ENCODE results near the gene PDZD2.

DNA sequence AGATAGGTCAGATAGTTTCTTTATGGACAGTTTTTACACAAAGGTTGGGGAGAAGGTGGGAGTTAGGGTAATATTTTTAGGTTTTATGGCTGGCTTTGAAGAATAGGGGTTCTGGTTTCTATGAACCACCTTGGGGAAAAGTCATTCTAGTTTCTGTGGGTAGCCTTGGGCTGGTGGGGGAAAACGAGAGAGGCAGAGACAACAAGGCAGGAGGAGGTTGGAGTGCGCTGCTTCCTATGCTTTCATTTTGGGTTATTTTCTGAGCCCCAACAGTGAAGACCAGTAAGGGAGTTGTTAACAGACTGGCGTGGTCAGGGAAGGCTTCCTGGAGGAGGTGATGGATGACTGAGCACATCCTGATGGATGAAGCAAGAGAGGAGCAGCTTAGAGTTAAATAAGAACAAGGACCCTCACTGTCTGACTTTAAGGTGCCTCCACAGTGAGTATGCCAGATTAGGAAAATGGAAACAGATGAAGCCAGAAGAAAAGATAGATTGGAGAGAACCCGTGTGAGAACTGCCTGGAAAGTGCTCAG, 81.9 kb downstream of the PDZD2 start:
- TF ChIP-seq, protein P1, sequence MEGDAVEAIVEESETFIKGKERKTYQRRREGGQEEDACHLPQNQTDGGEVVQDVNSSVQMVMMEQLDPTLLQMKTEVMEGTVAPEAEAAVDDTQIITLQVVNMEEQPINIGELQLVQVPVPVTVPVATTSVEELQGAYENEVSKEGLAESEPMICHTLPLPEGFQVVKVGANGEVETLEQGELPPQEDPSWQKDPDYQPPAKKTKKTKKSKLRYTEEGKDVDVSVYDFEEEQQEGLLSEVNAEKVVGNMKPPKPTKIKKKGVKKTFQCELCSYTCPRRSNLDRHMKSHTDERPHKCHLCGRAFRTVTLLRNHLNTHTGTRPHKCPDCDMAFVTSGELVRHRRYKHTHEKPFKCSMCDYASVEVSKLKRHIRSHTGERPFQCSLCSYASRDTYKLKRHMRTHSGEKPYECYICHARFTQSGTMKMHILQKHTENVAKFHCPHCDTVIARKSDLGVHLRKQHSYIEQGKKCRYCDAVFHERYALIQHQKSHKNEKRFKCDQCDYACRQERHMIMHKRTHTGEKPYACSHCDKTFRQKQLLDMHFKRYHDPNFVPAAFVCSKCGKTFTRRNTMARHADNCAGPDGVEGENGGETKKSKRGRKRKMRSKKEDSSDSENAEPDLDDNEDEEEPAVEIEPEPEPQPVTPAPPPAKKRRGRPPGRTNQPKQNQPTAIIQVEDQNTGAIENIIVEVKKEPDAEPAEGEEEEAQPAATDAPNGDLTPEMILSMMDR (IDR thresholded peaks at IDR 0.05): no peak
- no peak for TF ChIP-seq POLR2A (IDR thresholded peaks at IDR 0.05)

Measured in heart left ventricle (tissue), 13 donors.